ENCODE results near the gene MINDY4. TPM values are rescaled to one million over a fixed set of nuclear protein-coding genes. Genes with fewer than 3 reads are reported as not detected.

The MINDY4 gene
- total RNA-seq, 1 donor from 2014 or later = 4.7 TPM

DNA sequence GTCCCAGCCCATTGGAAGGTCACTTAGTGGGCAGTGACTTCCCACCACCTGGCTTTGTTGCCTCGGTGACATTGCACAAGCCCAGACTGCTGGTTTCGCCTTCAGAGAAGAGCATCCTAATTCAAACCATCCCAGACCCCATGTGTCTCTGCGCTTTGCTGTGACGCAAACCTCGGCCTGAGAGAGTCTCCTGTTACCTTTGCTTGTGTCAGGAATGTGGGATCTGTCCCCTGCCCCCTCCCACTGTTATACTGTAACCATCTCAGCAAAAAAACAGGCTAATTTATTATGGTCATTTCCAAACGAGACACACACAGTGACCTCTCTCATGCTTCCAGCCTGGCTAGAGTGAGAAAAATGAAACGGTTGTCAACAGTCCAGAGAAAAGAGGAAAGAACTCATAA lies 115.4 kb downstream of the MINDY4 start:
- TF ChIP-seq, protein P1, sequence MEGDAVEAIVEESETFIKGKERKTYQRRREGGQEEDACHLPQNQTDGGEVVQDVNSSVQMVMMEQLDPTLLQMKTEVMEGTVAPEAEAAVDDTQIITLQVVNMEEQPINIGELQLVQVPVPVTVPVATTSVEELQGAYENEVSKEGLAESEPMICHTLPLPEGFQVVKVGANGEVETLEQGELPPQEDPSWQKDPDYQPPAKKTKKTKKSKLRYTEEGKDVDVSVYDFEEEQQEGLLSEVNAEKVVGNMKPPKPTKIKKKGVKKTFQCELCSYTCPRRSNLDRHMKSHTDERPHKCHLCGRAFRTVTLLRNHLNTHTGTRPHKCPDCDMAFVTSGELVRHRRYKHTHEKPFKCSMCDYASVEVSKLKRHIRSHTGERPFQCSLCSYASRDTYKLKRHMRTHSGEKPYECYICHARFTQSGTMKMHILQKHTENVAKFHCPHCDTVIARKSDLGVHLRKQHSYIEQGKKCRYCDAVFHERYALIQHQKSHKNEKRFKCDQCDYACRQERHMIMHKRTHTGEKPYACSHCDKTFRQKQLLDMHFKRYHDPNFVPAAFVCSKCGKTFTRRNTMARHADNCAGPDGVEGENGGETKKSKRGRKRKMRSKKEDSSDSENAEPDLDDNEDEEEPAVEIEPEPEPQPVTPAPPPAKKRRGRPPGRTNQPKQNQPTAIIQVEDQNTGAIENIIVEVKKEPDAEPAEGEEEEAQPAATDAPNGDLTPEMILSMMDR (IDR thresholded peaks at IDR 0.05; ENCODE audit: unreplicated experiment) = no peak
- Mint-ChIP-seq H3K27ac (ENCODE audit: unreplicated experiment) (no peak overlapping the region), H3K36me3 (ENCODE audit: low read depth, unreplicated experiment) (peaks cover 4% of the 10 kb centered on the region), H3K27me3 (ENCODE audit: unreplicated experiment) (peaks cover 6% of the 10 kb centered on the region), H3K4me3 (ENCODE audit: unreplicated experiment) (no peak overlapping the region), H3K4me1 (ENCODE audit: unreplicated experiment) (peaks cover 14% of the 10 kb centered on the region), H3K9me3 (ENCODE audit: unreplicated experiment) (no peaks in the 10 kb centered on the region)
- no peak for DNase-seq (ENCODE audit: low spot score)

DNA sequence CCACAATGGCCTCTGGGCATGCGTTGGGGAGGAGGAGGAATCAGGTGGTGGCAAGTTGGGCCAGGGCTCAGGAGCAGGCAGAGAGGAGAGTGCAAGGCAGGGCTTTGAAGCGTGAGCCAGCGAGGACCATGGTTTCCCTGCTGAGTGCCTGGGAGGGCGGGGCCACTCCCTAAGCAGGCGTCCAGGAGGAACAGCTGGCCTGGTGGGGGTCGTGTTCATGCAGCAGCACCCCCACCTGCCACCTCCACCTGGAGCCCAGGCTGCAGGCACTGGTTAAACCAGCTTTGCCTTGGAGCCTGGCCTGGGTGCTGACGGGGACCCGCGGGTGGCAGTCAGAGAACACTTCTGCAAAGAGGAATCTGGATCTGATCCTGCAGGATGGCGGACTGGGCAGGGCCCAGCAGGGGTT lies 116.3 kb downstream of the MINDY4 start:
- Mint-ChIP-seq H3K4me3 (ENCODE audit: unreplicated experiment) (no peak overlapping the region), H3K27me3 (ENCODE audit: unreplicated experiment) (peaks cover 6% of the 10 kb centered on the region), H3K9me3 (ENCODE audit: unreplicated experiment) (no peaks in the 10 kb centered on the region), H3K36me3 (ENCODE audit: low read depth, unreplicated experiment) (peaks cover 4% of the 10 kb centered on the region), H3K4me1 (ENCODE audit: unreplicated experiment) (peaks cover 15% of the 10 kb centered on the region), H3K27ac (ENCODE audit: unreplicated experiment) (no peak overlapping the region)
- no peak for DNase-seq (ENCODE audit: low spot score)
- TF ChIP-seq, protein P1 (IDR thresholded peaks at IDR 0.05; ENCODE audit: unreplicated experiment) = no peak

DNA sequence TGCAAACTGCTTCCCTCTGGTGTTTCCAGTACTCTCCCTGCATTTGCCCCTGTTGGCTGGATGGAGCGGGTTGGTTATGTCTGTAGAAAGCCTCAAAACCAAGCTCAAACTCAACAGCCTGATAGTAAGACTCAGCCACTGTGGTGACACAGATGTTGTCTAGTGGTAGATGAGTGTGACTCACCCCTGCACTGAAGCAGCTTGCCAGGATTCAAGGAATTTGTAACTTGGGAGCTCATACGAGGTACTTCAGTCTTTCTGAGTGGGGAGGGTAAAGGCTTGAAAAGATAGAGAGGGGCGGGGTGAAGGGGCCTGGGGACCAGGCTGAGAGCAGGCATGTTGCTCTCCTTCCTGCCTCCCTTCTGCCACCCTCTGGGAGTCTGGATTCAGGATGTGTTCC lies 117.5 kb downstream of the MINDY4 start:
- H3K27me3 Mint-ChIP-seq (ENCODE audit: unreplicated experiment) = peaks cover 8% of the 10 kb centered on the region
- H3K9me3 Mint-ChIP-seq (ENCODE audit: unreplicated experiment) = no peaks in the 10 kb centered on the region
- no peak for DNase-seq (ENCODE audit: low spot score)
- TF ChIP-seq, protein P1 (IDR thresholded peaks at IDR 0.05; ENCODE audit: unreplicated experiment) = no peak
- no peak overlapping the region for H3K27ac Mint-ChIP-seq (ENCODE audit: unreplicated experiment)
- no peak overlapping the region for H3K4me3 Mint-ChIP-seq (ENCODE audit: unreplicated experiment)
- peaks cover 20% of the 10 kb centered on the region for H3K4me1 Mint-ChIP-seq (ENCODE audit: unreplicated experiment)
- H3K36me3 Mint-ChIP-seq (ENCODE audit: low read depth, unreplicated experiment) = peaks cover 4% of the 10 kb centered on the region

DNA sequence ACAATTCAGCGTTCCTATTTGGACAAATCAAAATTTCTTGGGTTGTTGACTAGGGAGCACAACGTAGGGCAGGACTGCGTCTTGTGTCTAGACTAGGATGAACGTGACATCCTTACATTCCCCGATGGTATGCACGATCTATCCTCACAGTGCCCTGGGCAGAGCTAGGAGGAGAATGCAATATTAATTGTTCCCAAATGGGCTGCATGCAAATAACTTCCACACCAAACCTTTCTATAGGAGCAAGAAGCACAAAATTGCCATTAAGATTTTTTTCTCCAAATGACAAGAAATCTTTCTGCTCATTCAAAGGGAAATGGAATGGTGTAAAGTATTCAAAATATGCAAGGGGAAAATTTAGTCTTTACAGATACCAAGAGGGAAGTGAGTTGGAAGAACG lies 119.0 kb downstream of the MINDY4 start:
- TF ChIP-seq, protein P1 (IDR thresholded peaks at IDR 0.05; ENCODE audit: unreplicated experiment) = no peak
- no peak overlapping the region for H3K27ac Mint-ChIP-seq (ENCODE audit: unreplicated experiment)
- H3K4me3 Mint-ChIP-seq (ENCODE audit: unreplicated experiment) = no peak overlapping the region
- no peaks in the 10 kb centered on the region for H3K9me3 Mint-ChIP-seq (ENCODE audit: unreplicated experiment)
- H3K27me3 Mint-ChIP-seq (ENCODE audit: unreplicated experiment) = peaks cover 7% of the 10 kb centered on the region
- peaks cover 16% of the 10 kb centered on the region for H3K4me1 Mint-ChIP-seq (ENCODE audit: unreplicated experiment)
- H3K36me3 Mint-ChIP-seq (ENCODE audit: low read depth, unreplicated experiment) = no peaks in the 10 kb centered on the region
- no peak for DNase-seq (ENCODE audit: low spot score)

DNA sequence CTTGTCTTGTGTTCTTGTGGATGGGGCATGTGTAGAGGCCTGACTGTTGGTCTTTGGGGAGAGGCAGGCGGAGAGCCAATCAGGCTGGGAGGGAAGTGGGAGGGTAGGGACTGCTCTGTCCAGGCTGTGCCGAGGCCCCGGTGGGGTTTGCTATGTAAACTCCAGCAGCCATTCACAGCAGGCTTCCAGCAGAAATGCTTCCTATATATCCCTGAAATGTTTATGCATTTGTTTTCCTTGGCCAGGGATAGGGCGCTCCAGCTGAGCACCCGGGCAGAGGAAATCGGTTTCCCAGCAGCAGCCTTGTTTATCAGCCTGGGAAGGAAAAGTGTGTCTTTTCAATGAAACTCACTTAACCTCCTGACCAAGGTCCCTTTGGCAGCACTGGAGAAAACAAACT lies 122.1 kb downstream of the MINDY4 start:
- H3K4me3 Mint-ChIP-seq (ENCODE audit: unreplicated experiment) = no peak overlapping the region
- no peaks in the 10 kb centered on the region for H3K9me3 Mint-ChIP-seq (ENCODE audit: unreplicated experiment)
- H3K27me3 Mint-ChIP-seq (ENCODE audit: unreplicated experiment) = peaks cover 11% of the 10 kb centered on the region
- TF ChIP-seq, protein P1 (IDR thresholded peaks at IDR 0.05; ENCODE audit: unreplicated experiment) = no peak
- peak overlapping the region; percentile 52 for H3K27ac Mint-ChIP-seq (ENCODE audit: unreplicated experiment)
- H3K36me3 Mint-ChIP-seq (ENCODE audit: low read depth, unreplicated experiment) = peaks cover 5% of the 10 kb centered on the region
- H3K4me1 Mint-ChIP-seq (ENCODE audit: unreplicated experiment) = peaks cover 25% of the 10 kb centered on the region
- DNase-seq (ENCODE audit: low spot score) = no peak

Measured in endothelial cell (in vitro differentiated cells).